ENCODE measurements around the gene SLCO3A1.

Gene SLCO3A1

DNA sequence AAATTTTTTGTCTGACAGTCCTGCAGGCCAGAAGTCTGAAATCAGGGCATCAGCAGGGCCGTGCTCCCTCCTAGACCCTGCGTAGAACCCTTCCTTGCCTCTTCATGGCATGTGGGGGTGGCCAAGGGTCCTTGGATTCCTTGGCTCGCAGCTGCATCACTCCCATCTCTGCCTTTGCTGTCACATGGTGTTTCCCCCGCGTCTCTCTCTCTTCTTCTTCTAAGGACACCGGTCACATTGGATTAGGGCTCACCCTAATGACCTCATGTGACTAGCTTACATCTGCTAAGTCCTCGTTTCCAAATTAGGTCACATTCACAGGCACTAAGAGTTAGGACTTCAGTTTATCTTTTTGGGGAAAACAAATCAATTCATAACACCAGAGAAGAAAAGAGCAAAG lies 12.0 kb downstream of the SLCO3A1 start:
- H3K4me3 ChIP-seq (ENCODE audit: low read length), result no peak overlapping the region
- DNase-seq (ENCODE audit: low read depth), result no peak
- TF ChIP-seq, protein P1, sequence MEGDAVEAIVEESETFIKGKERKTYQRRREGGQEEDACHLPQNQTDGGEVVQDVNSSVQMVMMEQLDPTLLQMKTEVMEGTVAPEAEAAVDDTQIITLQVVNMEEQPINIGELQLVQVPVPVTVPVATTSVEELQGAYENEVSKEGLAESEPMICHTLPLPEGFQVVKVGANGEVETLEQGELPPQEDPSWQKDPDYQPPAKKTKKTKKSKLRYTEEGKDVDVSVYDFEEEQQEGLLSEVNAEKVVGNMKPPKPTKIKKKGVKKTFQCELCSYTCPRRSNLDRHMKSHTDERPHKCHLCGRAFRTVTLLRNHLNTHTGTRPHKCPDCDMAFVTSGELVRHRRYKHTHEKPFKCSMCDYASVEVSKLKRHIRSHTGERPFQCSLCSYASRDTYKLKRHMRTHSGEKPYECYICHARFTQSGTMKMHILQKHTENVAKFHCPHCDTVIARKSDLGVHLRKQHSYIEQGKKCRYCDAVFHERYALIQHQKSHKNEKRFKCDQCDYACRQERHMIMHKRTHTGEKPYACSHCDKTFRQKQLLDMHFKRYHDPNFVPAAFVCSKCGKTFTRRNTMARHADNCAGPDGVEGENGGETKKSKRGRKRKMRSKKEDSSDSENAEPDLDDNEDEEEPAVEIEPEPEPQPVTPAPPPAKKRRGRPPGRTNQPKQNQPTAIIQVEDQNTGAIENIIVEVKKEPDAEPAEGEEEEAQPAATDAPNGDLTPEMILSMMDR (IDR thresholded peaks at IDR 0.05; ENCODE audit: insufficient read depth, low read depth, low read length, missing control alignments), result no peak

DNA sequence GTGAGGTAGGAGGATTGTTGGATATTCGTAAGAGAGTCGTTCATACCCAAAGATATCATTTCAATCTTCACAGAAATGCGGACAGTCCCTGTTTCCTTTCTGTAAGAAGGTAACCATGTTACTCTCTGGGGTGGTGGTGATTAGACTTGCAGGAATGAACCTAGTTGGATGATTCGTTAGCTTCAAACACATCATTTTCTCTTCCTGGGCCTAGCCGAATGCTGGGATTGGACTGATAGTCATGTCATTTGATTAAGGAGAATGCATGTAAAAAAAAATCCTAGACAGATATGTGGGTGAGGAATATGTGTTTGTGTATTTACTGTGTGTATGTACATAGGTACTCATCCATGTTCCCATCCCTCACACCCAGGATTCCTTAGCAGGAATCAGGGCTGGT lies 12.4 kb downstream of the SLCO3A1 start:
- no peak overlapping the region for H3K4me3 ChIP-seq (ENCODE audit: low read length)
- TF ChIP-seq, protein P1 (IDR thresholded peaks at IDR 0.05; ENCODE audit: insufficient read depth, low read depth, low read length, missing control alignments), result no peak
- DNase-seq (ENCODE audit: low read depth), result peak; percentile 67

DNA sequence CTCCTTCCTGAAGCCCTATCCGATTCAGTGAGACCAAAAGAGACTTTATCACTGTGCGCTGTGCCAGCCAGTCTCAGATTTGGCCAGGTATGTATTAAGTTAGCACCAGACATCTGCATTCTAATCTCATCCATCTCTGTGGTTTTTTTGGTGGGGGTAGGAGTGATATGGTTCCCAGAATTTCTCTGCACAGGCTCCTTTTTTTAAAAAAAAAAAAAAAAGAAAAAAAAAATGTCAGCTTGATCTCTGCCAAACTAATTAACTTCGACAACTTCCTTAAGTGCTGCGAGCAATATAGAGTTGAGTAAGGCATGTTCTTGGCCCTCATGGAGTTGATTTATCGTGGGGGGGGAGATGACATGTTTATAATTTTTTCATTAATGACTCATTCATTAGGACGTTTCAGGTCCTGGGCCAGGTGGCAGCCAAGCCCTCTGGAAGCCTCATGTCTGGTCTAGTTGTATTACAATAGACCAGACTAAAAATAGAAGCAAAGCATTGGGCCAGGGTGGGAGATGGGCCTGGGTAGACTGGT lies 12.9 kb downstream of the SLCO3A1 start:
- no peak overlapping the region for H3K4me3 ChIP-seq (ENCODE audit: low read length)
- DNase-seq (ENCODE audit: low read depth), result peak; percentile 93
- TF ChIP-seq, protein P1 (IDR thresholded peaks at IDR 0.05; ENCODE audit: insufficient read depth, low read depth, low read length, missing control alignments), result no peak

DNA sequence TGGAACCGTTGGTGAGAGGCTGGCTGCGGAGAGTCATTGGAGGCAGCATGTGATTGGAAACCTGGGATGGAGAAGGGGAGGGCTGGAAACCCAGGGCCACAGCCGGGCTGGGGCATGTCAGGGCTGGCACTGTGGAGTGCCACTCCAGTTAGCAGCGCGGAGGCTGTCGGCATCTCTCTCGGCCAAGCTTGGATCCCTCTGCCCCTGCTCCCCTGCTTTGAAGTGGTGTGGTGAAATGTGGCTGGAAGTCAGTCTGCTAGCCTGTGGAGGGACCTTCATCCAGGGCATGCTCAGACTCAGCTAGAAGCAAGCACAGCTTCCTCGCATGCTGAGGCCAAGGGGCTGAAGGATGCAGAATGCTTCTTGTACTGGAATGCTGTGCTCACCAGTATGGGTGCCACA lies 13.5 kb downstream of the SLCO3A1 start:
- TF ChIP-seq, protein P1 (IDR thresholded peaks at IDR 0.05; ENCODE audit: insufficient read depth, low read depth, low read length, missing control alignments), result no peak
- peak; percentile 96 for DNase-seq (ENCODE audit: low read depth)
- H3K4me3 ChIP-seq (ENCODE audit: low read length), result no peak overlapping the region

DNA sequence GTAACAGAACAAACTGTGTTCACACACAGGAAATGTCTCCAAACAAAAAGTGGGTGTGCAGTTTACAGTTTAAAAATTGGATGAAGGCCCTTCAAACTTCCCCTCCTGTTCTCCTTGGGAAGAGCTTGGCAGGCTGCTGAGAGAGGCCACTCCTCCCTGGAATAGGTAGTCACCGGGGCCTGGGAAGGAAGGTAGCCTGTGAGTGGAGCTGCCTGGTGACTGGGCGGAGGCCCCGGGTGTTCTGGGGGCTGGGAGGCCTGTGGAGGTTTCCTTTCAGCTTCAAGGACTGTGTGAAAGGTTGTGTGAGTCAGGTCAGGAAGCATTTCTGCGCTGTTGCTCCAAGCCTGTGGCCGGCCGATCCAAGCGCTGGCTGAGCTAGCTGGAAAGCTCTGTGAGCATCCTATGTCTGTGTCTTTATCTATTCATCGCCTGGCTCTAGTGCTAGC lies 14.1 kb downstream of the SLCO3A1 start:
- no peak overlapping the region for H3K4me3 ChIP-seq (ENCODE audit: low read length)
- TF ChIP-seq, protein P1 (IDR thresholded peaks at IDR 0.05; ENCODE audit: insufficient read depth, low read depth, low read length, missing control alignments), result no peak
- peak; percentile 99 for DNase-seq (ENCODE audit: low read depth)

DNA sequence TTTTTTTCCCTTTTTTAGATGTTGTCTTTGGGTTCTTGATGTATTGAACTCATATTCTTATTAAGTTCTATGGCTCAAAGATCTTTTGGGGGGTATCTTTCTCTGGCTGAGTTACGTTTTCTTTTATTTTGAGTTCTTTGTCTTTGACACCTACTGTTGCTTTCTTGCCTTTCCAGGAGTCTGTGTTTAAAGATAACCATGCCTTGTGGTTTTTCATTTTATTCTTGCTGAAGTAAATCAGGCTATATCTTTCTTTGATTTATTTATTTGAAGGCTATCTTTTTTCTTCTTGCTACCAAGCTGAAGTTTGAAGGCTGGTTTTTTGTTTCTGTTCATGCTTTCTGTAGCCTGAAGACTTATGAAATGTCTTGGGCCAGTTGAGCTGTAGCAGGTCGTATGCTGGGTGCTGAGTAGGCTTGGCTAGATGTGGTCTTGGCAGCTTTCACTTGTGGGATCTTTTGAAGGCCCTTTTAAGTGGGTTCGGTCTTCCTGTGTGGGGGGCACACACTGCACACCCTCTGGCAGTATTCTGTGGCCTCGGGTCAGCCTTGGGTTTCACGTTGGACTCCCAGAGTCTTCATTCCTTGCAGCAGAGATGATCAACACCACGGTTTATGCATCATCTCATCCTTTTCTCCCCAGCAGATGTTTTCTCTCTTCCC lies 17.5 kb downstream of the SLCO3A1 start:
- H3K4me3 ChIP-seq (ENCODE audit: low read length), result no peak overlapping the region
- no peak for DNase-seq (ENCODE audit: low read depth)
- TF ChIP-seq, protein P1 (IDR thresholded peaks at IDR 0.05; ENCODE audit: insufficient read depth, low read depth, low read length, missing control alignments), result no peak

DNA sequence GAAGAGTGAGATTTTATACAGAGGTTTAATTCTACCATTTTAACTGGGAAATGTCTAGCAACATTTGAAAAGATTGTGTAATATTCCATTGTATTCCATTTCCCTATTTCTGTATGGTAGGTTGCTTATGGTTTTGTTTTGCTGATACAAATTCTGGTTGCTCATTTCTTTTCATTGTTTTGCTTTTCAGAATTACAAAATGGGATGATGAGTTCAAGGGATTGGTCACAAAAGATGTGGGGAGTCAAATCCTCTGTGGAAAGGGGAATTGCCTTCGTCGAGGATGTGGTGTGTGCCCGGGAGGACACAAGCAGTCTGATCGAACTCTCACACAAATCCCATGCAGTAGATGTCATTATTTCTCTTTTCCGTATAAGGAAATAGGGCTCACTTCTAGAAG lies 18.3 kb downstream of the SLCO3A1 start:
- no peak overlapping the region for H3K4me3 ChIP-seq (ENCODE audit: low read length)
- TF ChIP-seq, protein P1 (IDR thresholded peaks at IDR 0.05; ENCODE audit: insufficient read depth, low read depth, low read length, missing control alignments), result no peak

More for the DNA sequence above, 18.3 kb downstream of the SLCO3A1 start:
- no peak for DNase-seq (ENCODE audit: low read depth)

Data from epithelial cell of esophagus (primary cell).